Epidermal melanocyte (primary cell): ENCODE data around the gene ANKRD34A.

Source experiments
- DNase-seq: peaks from one replicate; pipeline ENCODE4 v3.0.0; 2011; ENCODE audit warnings: low spot score; ENCODE audit not compliant: insufficient read length

ANKRD34A gene

DNA sequence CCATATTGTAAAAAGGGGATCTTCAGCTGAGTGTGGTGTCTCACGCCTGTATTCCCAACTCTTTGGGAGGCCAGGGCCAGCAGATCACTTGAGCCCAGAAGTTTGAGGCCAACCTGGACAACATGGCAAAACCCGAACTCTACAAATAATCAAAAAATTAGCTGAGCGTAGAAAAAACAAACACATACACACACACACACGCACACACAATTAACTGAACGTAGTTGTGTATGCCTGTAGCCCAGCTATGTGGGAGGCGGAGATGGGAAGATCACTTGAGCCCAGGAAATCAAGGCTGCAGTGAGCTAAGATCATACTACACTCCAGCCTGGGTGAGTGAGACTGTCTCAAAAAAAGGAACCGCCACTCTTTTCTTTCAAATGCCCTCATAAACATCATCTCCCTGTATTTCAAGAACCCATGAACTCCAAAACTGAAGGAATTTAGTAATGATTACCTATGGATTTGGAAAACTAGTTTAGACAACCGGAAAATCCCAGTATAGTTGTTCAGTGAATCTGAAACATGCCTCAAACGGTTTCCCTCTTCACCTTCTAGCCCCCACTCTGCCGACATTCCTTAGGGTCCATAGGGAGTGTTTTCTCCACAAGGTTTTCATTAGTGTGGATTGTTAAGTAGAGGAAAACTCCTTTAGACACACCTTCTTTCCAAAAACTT is 27.5 kb upstream of the ANKRD34A start:
- no peak for DNase-seq

DNA sequence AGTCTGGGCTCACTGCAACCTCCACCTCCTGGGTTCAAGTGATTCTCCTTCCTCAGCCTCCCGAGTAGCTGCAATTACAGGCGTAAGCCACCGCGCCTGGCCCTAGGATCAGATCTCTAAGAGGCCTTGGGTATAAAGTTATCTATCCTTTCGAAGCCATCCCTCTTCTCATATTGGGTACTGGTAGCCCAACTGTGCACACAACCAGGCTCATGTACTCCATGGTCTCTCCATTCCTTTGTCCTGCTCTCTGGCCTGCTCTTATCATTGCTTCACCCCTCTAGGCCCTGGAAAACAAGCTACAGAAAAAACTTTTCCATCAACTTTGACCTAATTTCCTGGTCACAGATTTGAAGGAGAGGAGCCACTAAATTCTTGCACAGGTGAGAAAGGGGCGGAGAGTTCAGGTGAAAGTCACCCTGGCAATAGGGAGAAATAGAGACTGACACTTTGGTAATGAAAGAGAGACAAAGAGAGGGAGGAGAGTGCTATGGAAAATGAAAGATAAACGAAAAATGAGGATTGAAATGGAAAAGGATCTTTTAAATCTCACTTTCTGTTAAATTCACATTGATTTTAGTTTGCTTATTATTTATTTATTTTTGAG is 26.0 kb upstream of the ANKRD34A start:
- DNase-seq, result no peak

DNA sequence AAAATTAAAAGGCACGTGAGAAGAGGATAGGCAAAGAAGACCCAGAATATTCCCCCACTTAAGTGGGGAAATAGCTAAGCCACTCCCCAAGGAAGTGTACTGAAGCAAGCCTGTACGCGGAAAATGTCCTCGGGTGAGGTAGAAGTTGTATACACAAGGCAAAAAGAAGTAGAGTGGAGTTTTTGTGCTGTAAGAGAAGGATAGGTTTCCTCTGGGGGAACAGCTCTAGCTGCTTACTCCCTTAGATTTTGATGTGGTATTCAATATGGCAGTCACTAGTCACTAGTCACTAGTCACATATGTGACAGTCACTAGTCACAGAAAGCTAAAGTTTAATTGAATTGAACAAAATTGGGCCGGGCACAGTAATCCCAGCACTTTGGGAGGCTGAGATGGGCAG is 24.4 kb upstream of the ANKRD34A start:
- no peak for DNase-seq

DNA sequence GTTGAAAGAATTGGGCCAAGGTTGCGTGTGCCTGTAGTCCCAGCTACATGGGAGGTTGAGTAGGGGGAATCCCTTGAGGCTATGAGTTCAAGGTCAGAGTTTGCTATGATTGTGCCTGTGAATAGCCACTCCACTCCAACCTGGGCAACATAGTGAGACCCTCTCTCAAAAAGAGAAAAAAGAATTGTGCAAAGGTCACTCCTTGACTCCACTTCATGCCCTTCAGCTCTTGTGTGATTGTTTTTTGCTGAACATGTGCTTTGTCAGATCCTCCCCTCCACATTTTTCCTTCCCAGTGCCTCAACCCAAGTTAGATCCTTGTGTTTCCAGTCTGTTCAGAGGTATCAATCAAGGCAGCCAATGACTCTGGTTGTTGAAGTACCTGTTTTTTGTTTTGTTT is 23.6 kb upstream of the ANKRD34A start:
- no peak for DNase-seq

DNA sequence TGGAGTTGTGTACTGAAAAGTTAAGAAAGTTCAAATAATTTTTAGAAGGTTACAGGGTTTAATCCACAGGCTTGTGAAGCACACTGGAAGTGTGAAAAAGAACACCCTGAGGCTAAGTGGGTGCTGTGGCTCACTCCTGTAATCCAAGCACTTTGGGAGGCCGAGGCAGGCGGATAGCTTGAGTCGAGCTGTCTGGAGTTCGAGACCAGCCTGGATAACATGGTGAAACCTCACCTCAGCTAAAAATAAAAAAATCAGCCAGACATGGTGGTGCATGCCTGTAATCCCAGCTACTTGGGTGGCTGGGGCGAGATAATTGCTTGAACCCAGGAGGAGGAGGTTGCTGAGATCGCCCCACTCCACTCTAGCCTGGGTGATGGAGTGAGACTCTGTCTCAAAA is 22.2 kb upstream of the ANKRD34A start:
- DNase-seq, result no peak

DNA sequence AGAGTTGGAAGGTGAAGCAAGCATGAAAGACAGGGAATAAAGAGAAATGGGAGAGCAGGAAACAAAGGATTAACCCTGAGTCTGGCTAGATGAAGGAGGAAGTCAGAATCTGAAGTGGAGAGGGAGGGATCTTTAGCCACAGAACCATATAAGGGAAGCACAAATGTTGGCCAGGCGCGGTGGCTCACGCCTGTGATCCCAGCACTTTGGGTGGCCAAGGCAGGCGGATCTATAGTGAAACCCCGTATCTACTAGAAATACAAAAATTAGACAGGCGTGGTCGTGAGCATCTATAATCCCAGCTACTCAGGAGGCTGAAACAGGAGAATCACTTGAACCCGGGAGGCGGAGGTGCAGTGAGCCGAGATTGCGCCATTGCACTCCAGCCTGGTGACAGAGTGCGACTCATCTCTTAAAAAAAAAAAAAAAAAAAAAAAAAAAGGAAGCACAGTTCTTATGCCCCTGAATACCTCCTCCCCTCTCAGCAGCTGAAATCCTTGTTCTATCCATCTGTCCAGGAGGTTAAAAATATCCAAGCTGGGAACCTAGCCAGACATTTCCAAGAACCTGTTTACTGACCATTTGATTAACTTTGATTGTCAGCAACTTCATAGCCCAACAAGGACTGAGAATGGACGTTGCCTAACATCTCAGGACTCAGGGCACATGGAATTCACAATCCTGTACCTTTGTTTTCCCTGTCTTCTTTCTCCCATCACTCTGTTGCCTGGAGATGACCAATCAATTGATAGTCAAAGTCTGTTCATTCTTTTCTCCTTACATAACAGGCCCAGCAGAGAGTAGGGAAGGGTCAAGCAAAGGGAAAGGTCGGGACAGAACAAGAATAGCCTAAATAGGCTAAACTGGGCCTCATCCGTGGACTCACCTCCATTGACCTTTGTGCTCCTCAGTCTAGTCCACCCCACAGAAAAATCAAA is 21.4 kb upstream of the ANKRD34A start:
- no peak for DNase-seq

DNA sequence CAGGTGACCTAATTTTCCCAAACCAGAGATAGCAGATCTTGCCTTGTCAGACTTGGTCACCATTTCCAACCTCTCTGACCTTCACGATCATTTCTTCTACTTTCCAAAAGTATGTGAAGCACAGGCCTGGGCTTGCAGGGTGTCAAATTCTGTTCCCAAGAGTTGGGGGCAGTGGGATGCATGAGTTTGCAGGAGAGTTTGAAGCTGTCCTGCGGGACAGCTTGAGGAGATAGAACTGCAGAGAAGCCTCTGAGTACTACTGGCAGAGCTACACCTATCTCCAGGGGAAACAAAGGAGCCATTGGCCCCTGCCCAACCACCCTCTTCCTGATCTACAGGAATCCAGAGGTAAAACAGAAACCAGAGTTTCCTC is 20.7 kb upstream of the ANKRD34A start:
- DNase-seq, result no peak

DNA sequence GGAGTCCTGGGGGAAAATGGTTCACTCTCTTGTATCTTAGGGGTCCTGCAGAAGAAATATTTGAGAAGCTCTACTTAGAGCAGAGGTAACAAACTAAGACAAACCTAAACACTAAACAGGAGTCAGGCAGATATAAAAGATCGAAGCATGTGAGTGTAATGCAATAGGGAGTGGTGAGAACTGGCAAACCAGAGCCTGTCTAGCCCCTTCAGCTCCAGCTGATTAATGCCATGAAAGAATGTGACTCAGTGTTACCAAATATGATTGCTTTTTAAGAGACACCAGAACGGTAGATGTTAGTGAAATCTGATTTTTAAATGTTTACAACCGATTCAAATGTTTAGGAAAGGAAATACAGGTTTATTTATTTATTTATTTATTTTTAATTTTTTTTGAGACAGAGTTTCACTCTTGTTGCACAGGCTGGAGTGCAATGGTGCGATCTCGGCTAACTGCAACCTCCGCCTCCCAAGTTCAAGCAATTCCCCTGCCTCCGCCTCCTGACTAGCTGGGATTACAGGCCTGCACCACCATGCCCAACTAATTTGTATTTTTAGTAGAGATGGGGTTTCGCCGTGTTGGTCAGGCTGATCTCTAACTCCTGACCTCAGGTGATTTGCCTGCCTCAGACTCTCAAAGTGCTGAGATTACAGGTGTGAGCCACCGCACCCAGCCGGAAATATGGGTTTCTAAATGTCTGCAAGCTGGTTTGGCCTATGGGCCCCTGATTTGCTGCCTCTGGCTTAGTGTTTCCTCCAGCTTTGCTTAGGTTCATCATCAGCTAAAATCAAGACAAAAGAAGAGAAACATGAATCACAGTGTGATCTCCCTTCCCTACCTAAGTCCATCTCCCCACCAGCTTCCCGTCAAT is 19.8 kb upstream of the ANKRD34A start:
- DNase-seq, result no peak

DNA sequence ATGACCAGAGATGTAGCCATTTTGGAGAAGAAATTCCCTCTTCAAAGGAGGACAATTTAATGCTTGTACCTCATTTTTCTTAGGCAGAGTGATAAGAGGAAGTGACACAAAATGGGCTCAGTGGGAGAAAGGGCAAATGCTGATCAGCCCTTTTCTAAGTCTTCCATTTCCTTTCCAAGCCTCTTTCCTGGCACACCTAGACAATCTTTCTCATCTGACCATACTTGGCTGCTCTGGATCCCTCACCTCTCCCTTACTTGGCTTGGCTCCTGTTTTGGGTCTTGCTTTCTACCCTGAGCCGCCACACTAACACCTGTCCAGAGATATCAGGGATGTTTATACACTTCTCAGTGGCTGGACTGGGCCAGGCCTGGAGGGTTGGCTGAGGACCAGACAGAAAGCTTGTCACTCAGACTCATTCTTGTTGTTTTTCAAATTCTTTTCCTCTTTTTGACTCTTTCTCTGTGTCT is 18.9 kb upstream of the ANKRD34A start:
- no peak for DNase-seq

DNA sequence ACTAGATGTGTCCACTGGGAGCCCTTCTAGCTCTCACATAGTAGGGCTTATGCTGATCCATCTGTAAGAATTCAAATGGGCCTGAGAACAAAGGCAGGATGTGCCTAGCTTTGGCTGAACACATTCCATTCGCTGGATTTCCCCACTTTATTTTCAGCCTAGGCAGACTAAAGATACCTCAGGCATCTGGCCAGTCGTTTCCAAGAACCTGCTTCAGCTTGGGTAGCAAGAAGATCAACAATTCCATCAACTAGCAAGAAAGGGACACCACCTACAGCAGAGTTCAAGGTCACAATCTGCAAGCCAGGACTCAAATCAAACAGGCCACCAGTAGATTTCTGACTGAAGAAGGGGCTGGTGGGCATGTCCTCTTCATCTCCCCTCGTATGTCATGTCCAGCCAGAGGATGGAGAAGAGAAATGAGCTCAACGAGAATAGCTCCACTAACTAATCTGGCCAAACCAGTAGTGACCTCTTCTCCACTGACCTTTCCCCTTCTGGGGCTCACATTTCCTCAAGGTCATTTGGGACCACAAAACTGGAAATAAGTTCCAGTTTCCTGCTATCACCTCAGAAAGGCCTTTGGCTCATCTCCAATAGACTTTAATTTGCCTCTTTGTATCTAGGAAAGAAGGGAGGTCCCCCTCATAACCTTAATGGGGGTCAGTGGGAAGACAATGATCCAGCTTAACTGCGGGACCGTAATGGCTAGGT is 17.8 kb upstream of the ANKRD34A start:
- no peak for DNase-seq

DNA sequence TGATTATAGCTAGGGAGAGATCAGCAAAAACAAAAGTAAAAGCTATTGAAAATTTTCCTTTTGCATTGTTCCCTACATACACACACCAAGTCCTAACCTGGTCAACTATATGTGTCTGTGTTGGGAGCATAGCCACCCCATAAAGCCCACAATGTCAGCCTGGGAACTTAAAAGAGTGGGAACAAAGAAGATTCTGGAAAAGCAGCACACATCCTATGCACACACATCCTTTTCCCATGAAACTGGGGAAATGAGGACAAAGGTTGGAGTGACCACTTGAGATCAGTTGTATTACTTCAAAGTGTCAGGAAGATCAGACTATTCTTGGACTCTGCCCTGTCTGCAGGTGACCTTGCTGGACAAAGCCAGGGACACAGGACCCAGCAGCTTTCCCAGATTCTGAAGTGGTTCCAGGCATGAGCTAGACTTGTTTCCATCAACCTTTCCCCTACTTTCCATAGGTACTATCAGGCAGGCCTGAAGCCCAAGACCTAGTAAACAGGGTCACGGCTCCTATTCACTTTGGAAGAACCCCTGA is 16.2 kb upstream of the ANKRD34A start:
- no peak for DNase-seq

DNA sequence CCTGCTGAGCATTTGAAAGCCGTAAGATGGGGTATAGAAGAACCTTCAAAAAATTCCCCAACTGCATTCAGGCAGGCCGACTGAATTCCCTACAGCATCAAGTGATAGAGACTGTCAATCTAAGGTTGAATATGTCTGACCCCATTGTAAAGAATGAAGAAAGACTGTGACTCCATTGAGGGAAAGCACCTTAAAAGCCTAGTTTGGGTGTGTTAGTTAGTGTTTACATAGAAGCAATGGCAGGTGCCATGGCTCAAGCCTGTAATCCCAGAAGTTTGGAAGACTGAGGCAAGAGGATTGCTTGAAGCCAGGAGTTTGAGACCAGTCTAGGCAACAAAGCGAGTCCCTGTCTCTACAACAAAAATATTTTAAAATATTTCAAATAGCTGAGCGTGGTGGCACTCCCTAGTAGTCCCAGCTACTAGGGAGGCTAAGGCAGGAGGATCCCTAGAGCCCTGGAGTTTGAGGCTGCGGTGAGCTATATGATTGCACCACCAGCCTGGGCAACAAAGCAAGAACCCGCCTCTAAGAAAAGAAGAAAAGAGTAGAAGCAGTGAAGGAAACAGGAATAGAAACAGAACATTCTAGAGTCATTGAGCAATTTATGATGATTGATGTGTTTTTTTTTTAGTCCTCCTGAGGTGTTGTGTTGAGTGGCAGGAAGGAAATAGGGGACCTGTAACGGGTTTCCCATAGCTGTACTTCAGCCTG is 15.5 kb upstream of the ANKRD34A start:
- no peak for DNase-seq

DNA sequence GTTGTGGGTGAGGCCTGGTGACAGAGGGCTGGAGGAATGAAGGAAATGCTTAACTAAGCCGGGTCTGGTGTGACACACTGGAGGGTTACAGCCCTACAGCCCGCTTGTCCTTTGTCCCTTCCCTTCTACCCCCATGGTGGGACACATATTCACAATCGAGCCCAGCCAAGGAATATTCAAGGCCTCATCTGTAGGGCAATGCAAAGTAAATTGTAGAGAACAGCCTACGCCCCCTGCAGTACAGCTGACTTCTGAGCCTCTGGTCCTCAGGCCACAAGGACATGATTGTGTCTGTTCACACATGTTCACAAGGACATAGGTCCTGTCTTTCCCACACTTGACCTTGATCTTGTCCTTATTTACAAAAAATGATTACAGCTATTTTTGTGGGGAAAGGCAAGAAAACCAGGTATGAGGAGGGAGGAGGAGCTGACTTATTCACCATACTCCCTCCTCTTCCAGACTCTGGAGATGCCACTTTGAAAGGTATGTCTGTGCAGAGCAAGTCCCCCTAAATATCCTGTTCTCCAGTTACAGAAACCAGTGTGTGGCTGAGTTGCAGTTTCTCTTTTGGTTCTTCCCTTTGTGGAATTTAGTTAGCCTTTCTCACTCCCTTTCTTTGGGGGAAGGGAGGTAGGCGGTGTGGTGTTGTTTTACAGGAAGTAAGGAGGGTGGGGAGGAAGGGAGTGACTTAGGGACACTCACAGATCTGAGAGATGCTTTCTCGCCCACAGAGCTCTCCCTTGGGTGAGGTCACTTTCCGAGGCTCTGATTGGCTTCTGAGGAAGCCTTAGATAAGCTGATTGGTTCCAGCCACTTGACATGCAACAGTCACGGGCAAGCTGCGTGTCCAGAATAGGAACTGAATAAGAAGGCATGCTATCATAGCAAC is 14.7 kb upstream of the ANKRD34A start:
- peak; percentile 98 for DNase-seq

DNA sequence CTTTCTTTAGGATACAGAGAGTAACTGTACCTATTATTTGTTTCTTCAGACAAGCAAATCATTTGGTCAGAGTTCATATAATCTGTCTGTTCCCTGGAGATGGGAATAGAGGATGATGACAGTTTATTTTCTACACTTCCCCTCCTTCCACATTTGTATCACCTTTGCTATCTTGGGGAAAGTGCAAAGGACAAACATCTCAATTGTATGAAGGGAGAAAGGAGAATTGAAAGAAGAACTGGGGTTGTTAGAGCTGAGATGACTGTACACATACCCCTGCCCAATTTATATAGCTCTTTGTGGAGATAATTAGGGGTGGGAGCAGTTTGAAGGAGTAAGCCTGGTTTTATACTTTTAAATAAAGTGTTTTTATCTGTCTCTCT is 14.1 kb upstream of the ANKRD34A start:
- no peak for DNase-seq

DNA sequence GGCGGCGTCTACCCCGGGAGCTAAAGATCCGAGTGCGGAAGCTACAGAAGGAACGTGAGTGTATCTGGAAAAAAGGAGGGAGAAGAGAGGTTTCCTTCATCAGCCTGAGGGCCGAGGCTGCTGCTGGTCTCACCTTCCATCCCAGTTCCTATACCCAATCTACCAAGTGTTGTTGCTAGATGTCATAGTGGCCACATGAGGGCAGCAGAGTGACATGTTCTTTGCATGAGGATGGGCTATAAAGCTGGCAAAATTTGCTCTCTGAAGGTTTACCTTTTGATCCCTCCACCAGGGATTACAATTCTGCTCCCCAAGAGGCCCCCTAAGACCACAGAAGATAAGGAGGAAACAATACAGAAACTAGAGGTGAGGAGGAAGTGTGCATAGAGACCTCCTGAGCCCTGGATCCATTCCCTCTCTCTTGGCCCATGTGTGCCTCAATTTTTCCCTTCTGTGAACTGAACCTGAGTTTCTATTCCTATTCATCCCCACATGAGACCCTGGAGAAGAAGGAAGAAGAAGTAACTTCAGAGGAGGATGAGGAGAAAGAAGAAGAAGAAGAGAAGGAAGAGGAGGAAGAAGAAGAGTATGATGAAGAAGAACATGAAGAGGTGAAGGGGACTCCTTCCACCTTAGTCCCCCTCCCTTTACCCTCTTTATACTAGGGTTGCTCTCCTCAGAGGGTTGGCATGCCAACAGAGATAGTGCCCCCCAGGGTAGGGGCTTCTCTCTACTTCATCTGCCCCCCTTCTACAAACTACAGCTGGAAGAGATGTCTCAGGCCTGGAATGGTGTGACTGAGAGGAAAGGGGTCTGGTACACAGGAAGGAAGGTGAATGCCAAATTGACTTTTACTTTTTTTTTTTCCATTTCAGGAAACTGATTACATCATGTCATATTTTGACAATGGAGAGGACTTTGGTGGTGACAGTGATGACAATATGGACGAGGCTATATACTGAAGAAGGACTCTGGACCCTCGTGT is 13.4 kb upstream of the ANKRD34A start:
- DNase-seq, result peak; percentile 89

DNA sequence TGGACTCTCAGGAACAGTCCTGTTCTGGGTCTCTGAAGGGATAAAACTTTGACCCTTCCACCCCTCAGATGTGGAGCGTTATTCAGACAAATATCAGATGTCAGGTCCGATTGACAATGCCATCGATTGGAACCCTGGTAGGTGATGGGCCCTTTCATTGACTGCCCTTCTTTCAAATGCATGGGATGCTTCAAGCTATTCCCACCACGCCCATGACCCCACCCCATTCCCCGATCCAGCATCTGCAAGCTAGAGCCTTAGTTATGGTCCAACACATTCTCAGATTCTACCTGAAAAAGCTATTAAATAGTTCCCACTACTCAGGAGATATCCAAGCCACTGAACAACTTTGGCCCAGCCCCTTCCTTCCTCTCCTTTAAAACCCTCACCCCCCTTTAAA is 12.6 kb upstream of the ANKRD34A start:
- DNase-seq, result no peak

DNA sequence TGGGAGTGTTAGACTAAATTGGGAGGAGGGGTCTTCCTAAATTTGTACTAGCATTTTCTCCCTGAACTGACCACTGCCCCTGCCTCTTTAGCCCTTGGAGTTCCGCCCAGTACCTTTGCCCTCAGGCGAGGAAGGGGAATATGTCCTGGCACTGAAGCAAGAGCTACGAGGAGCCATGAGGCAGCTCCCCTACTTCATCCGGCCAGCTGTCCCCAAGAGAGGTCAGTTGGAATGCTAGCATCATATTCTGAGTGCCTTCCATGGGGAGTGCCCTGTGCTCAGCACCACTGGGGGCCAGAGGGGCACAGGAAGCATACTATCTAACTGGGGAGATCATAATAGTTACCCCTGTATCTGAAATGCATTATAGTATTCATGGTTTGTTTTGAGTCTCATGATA is 10.8 kb upstream of the ANKRD34A start:
- no peak for DNase-seq

DNA sequence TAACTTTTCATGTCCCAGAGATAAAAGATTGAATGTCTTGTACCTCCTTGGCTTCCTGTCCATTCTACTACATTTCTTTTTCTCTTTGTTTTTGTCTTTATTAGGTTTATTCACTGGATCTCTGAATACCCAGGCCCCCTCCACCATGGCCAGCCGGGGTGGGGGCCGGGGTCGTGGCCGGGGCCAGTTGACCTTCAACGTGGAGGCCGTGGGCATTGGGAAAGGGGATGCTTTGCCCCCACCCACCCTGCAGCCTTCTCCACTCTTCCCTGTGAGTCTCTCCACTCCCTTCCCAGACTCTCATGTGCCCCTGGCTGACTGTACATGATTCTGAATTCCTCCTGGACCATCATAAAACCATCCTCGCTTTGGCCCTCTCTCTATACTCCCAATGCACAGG is 10.3 kb upstream of the ANKRD34A start:
- no peak for DNase-seq
